Endodermal cell (in vitro differentiated cells): ENCODE results near the gene CACNG7. TPM values are rescaled to one million over a fixed set of nuclear protein-coding genes. Genes with fewer than 3 reads are reported as not detected.

Experiments used
- DNase-seq: peaks from one replicate; pipeline ENCODE4 v3.0.0-alpha.2; 2017
- H3K27ac ChIP-seq: 2 replicates; pipeline ENCODE4 v1.5.1; 2013; ENCODE audit warnings: mild to moderate bottlenecking, low read depth, low read length, moderate library complexity
- H3K27me3 ChIP-seq: 2 replicates; pipeline ENCODE4 v1.6.1; 2013; ENCODE audit warnings: mild to moderate bottlenecking, low read length, moderate library complexity; ENCODE audit not compliant: insufficient read depth, control insufficient read depth, poor library complexity, severe bottlenecking
- H3K36me3 ChIP-seq: 2 replicates; pipeline ENCODE4 v1.7.0; 2013; ENCODE audit warnings: mild to moderate bottlenecking, low read length, moderate library complexity; ENCODE audit not compliant: control insufficient read depth, insufficient read depth
- H3K4me1 ChIP-seq: one replicate; pipeline ENCODE4 v1.7.0; 2013; ENCODE audit warnings: low read length; ENCODE audit not compliant: control insufficient read depth, insufficient read depth
- H3K4me3 ChIP-seq: 2 replicates; pipeline ENCODE4 v1.5.1; 2013; ENCODE audit warnings: mild to moderate bottlenecking, low read length, moderate library complexity
- H3K9ac ChIP-seq: 2 replicates; pipeline ENCODE4 v1.6.1; 2013; ENCODE audit warnings: mild to moderate bottlenecking, low read length, moderate library complexity; ENCODE audit not compliant: poor library complexity, severe bottlenecking; ENCODE audit errors: extremely low read depth
- H3K9me3 ChIP-seq: 2 replicates; pipeline ENCODE4 v1.6.1; 2013; ENCODE audit warnings: mild to moderate bottlenecking, low read length, moderate library complexity; ENCODE audit not compliant: control insufficient read depth
- H3K27ac Mint-ChIP-seq: 2 replicates; pipeline ENCODE4 v1.8.0; 2020; ENCODE audit warnings: mixed read lengths
- H3K27me3 Mint-ChIP-seq: 2 replicates; pipeline ENCODE4 v1.8.0; 2021; ENCODE audit warnings: mild to moderate bottlenecking, mixed read lengths; ENCODE audit not compliant: insufficient read depth
- H3K36me3 Mint-ChIP-seq: 2 replicates; pipeline ENCODE4 v1.8.0; 2020; ENCODE audit warnings: low read depth, mixed read lengths
- H3K4me1 Mint-ChIP-seq: 2 replicates; pipeline ENCODE4 v1.8.0; 2020; ENCODE audit warnings: mixed read lengths
- H3K4me3 Mint-ChIP-seq: 2 replicates; pipeline ENCODE4 v1.8.0; 2020; ENCODE audit warnings: mild to moderate bottlenecking, moderate library complexity, mixed read lengths
- H3K9me3 Mint-ChIP-seq: 2 replicates; pipeline ENCODE4 v1.8.0; 2020; ENCODE audit warnings: mild to moderate bottlenecking, mixed read lengths
- WGBS, 2 experiments: methylation state at CpG; one replicate each; pipeline versions ENCODE4 v1.1.5 to v1.1.7; 2013; ENCODE audit warnings: missing lambda C conversion rate in 2 of 2, mixed read lengths in 1 of 2; ENCODE audit not compliant: insufficient coverage in 1 of 2, insufficient read length in 1 of 2; 5-methylcytosine and 5-hydroxymethylcytosine counted together
- total RNA-seq, 2 donors: library from RNA; stranded (reverse); fragmentation: NEBNext Ultra II Directional in 1 of 2; extraction: Animal tissue kit (Norgen Biotek cat#: 25700) in 1 of 2; gene quantifications; 2 replicates in 1 of 2; 3 replicates in 1 of 2; pipeline ENCODE4 v1.2.1, GENCODE V29; 2021
- TF ChIP-seq, protein P1 (sequence below): fragments of 200-600 bp; sonication (generic); conservative IDR thresholded peaks from 2 replicates; pipeline ENCODE4 v1.5.0; 2021; ENCODE audit warnings: antibody characterized with exemption, mild to moderate bottlenecking

The CACNG7 gene
- total RNA-seq, 2 donors from 2014 or later: 2.7 to 3.4 TPM

DNA sequence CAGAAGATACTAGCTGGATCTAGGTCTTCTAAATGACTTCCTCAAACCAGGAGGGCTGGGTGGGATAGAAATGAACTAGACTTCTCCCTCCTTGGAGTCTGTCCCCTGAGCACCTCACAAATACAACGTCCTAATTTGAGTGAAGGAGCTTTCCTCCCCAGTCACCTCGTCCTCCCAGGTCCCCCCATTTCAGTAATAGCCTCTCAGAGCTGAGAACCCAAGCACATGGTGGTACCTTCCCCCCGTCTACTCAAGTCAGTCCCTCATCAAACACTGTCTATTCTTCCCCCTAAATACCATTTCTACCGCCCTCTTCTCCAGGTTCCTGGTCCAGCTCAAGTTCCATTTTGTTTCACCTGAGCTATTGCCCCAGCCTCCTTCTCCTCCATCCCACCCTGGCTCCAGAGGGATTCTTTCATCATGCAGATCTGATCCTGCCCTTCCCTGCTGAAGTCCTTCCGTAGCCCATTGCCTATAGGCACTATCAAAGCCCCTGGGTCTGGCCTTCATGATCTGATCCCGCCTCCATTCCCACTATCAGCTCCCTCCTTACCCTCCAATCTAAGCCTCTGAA is 32.3 kb upstream of the CACNG7 start:
- Mint-ChIP-seq H3K4me3 (no peak overlapping the region), H3K4me1 (peaks cover 9% of the 10 kb centered on the region), H3K36me3 (peaks cover 22% of the 10 kb centered on the region), H3K27ac (no peak overlapping the region), H3K9me3 (no peaks in the 10 kb centered on the region), H3K27me3 (no peaks in the 10 kb centered on the region)
- DNase-seq: no peak
- Histone ChIP-seq H3K9ac (no peak overlapping the region), H3K9me3 (no peaks in the 10 kb centered on the region), H3K4me3 (no peak overlapping the region), H3K27me3 (peaks cover 21% of the 10 kb centered on the region), H3K36me3 (peaks cover 34% of the 10 kb centered on the region), H3K4me1 (no peaks in the 10 kb centered on the region), H3K27ac (no peak overlapping the region)
- 90 to 91% methylated on average over 4 to 5 of the region's 6 CpGs for WGBS, 2 experiments
- TF ChIP-seq, protein P1, sequence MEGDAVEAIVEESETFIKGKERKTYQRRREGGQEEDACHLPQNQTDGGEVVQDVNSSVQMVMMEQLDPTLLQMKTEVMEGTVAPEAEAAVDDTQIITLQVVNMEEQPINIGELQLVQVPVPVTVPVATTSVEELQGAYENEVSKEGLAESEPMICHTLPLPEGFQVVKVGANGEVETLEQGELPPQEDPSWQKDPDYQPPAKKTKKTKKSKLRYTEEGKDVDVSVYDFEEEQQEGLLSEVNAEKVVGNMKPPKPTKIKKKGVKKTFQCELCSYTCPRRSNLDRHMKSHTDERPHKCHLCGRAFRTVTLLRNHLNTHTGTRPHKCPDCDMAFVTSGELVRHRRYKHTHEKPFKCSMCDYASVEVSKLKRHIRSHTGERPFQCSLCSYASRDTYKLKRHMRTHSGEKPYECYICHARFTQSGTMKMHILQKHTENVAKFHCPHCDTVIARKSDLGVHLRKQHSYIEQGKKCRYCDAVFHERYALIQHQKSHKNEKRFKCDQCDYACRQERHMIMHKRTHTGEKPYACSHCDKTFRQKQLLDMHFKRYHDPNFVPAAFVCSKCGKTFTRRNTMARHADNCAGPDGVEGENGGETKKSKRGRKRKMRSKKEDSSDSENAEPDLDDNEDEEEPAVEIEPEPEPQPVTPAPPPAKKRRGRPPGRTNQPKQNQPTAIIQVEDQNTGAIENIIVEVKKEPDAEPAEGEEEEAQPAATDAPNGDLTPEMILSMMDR: no peak

DNA sequence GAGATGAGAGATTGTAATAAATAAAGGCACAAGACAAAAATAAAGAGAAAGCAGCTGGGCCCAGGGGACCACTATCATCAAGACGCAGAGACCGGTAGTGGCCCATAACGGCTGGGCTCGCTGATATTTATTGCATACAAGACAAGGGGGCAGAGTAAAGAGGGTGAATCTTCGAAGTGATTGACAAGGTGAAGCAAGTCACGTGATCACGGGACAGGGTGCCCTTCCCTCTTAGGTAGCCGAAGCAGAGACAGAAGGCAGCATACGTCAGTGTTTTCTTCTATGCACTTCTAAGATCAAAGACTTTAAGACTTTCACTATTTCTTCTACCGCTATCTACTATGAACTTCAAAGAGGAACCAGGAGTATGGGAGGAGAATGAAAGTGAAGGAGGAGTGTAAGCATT is 31.7 kb upstream of the CACNG7 start:
- H3K36me3 Mint-ChIP-seq: peaks cover 22% of the 10 kb centered on the region
- peaks cover 9% of the 10 kb centered on the region for H3K4me1 Mint-ChIP-seq
- Histone ChIP-seq H3K36me3 (peaks cover 33% of the 10 kb centered on the region), H3K4me3 (no peak overlapping the region), H3K9me3 (no peaks in the 10 kb centered on the region), H3K27ac (no peak overlapping the region), H3K27me3 (peaks cover 27% of the 10 kb centered on the region), H3K9ac (no peak overlapping the region), H3K4me1 (no peaks in the 10 kb centered on the region)
- 81% methylated on average over 8 to 9 of the region's 10 CpGs for WGBS, 2 experiments
- no peak overlapping the region for H3K27ac Mint-ChIP-seq
- DNase-seq: no peak
- H3K27me3 Mint-ChIP-seq: peaks cover 4% of the 10 kb centered on the region
- H3K4me3 Mint-ChIP-seq: no peak overlapping the region
- TF ChIP-seq, protein P1: no peak
- H3K9me3 Mint-ChIP-seq: no peaks in the 10 kb centered on the region

DNA sequence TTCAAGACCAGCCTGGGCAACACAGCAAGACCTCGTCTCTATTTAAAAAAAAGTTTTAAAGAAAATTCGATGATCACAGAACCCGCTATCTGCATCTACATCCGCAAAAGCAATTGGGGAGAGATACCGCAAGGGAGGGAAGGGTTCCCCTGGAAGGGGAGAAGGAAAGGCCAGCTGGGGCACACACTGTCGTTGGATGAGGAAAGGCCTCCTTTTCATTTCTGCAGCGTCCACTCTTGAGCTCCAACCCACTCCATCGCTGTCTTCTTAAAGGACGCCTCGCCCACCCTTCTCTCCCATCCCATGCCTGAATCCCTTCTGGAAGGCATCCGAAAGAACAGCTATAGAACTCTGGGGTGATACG is 30.3 kb upstream of the CACNG7 start:
- TF ChIP-seq, protein P1: no peak

More for the DNA sequence above, 30.3 kb upstream of the CACNG7 start:
- Histone ChIP-seq H3K4me1 (no peaks in the 10 kb centered on the region), H3K4me3 (peak overlapping the region; percentile 80), H3K27ac (no peak overlapping the region), H3K9ac (peak overlapping the region; percentile 46), H3K36me3 (peaks cover 20% of the 10 kb centered on the region), H3K27me3 (peaks cover 40% of the 10 kb centered on the region), H3K9me3 (no peaks in the 10 kb centered on the region)
- Mint-ChIP-seq H3K4me3 (no peak overlapping the region), H3K27ac (peak overlapping the region; percentile 84), H3K27me3 (peaks cover 17% of the 10 kb centered on the region), H3K36me3 (peaks cover 12% of the 10 kb centered on the region), H3K4me1 (peaks cover 10% of the 10 kb centered on the region), H3K9me3 (no peaks in the 10 kb centered on the region)
- no peak for DNase-seq
- WGBS, 2 experiments: 74 to 87% methylated on average over 10 to 12 of the region's 12 CpGs
